HG03432 (cell line): ENCODE data around the gene SEC61B.

ENCODE experiments used
- ATAC-seq: cut with Tn5 transposase; IDR thresholded peaks from one replicate; pipeline ENCODE4 v1.9.1; 2021; ENCODE audit warnings: mild to moderate bottlenecking, moderate library complexity; ENCODE audit not compliant: unreplicated experiment

The SEC61B gene

DNA sequence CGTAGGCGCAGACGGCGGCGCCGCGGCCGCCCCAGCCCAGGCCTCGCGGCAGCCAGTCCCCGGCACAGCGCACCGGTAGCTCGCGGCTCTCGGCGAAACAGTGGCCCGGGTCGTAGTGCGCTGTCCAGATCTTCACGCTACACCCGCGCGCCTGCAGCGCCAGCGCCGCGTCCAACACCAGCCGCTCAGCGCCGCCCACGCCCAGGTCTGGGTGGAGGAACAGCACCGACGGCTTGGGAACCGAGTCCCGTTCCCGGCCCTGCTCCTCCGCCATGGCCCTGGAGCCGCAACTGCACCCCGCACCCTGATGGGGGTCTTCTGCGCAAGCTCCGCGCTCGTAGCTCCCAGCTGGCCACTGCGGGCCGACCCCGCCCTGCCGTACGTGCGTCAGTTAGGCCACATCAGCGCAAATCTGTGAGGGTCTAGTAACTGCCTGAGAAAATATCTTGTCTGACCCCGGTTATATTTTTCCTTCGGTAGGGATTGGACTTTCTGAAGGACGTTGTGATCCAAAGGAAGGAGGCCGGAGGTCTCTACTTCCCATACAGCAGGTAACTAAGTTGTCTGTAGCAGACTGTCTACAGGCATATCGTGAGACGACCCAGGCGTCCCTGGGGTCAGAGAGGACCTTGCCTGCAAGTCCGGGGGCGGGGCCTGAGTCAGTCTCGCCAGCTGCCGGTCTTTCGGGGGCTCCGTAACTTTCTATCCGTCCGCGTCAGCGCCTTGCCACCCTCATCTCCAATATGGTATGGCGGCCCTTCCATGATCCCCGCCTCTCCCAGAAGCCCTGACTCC lies at the start of gene SEC61B, which contains the start of gene ALG2:
TSS of gene SEC61B (plus strand) at position 662 of the 795 bp plus-strand sequence. CDS start at position 744, 82 bp downstream.
TSS of gene ALG2 (minus strand) at position 322 of the 795 bp plus-strand sequence. CDS start at position 274, 48 bp downstream.
- ATAC-seq, result peak; percentile 97

GRCh38 chr9:99173570-99174504 lies 48.2 kb upstream of the SEC61B start:
- ATAC-seq, result peak; percentile 80

DNA sequence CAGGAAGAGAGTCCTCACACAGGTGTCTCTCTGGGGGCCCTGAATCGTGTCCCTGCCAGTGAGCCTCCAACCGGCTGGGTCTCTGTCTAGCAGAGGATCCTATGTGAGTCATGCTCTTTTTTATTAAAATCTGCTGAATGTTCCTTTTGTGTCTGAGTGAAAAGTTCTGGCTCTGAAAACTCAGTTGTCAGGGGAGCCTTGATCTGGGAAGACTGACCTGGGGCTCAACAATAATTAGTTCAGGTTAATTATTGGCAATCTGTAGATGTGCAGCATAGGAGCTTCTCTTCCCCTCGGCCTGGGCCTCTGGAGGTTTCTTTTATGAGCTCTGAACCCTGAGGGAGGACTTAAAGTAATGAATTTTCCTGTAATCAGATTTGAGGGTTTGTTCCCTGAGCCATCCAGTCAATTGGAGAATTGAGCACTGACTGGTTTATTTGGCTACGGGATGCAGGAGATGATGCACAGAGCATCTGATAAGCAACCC lies 45.5 kb upstream of the SEC61B start:
- no peak for ATAC-seq

- ATAC-seq, result no peak
Measured at GRCh38 chr9:99177576-99178366, 44.3 kb upstream of the SEC61B start.

DNA sequence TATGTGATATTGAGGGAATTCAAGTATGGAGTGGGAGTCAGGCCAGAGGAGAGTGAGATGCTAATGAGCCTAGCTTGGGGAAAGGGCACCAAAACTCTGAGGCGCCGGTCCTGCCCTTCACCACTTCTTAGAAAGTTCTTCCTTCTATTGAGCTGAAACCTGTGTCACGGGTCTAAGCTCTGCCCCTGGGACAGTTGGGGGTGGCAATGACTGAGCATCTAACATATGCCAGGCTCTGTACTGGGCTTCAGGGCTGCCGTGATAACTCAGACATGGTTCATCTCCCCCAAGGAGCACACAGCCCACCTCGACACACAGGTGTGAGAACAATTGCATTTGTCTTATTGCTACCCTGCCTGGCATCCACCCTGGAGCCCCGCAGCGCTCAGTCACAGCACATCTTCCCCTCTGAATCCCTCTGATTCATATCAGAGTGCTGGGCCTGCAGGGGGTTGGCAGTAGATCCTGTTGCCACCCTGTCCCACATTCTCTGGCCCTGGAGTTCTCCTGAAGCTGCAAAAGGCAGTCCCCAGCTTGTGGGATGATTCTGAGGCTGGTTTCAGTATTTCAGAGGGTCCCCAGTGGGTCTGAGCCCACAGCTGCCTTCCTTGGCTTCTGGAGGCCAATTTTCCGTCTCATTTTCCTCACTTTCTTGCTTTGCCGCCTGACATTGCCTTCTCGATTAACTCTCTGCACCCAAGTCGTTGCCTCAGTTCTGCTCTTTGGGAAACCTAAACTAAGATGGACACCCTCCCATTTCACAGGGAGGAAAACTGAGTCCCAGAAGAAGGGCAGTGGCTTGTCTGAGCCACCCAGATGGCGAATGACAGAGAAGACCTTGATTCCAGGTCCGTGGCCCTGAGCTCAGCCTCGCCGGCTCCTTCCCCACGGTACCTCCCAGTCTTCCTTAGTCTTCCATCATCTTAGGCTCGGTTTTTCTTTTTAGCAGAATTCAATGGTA lies 42.9 kb upstream of the SEC61B start:
- ATAC-seq, result no peak

DNA sequence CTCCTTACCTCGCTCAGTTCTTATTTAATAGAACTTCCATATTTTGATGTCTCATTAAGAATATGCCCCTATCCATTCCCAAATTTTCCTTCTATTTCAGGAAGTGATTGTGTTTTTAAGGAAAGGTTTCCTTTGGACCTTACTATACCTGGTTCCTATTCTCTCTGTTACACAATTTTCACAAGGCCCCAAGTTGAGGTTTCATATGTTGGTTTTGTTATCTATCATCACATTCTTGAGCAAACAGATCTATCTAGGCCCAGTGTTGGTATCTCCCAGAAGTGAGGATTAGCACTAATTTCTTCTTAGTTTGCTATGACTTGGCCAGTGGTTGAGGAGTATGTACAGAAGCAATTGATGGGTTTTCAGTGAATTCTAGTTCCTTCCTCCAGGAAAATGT lies 41.9 kb upstream of the SEC61B start:
- peak; percentile 43 for ATAC-seq

- no peak for ATAC-seq
Measured at GRCh38 chr9:99180662-99181061, 41.4 kb upstream of the SEC61B start.

DNA sequence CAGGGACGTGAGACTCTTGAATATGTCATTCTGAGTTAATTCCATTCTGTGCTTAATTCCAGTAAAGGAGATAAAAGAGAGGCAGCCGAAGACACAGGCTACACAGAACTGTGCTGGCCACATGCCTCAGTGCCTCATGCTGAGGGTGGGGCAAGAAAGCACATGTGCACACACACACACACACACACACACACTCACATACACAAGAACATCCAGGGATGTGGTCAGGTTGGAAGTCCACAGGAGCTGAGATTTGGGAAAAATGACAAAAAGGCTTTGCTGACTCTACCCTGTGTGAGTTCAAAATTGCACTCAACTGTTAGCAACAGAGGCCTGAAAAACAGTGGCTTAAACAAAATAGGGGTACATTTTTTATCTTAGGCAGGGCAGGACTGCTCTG lies 40.9 kb upstream of the SEC61B start:
- no peak for ATAC-seq

- peak; percentile 57 for ATAC-seq
Measured at GRCh38 chr9:99181621-99182020, 40.5 kb upstream of the SEC61B start.

DNA sequence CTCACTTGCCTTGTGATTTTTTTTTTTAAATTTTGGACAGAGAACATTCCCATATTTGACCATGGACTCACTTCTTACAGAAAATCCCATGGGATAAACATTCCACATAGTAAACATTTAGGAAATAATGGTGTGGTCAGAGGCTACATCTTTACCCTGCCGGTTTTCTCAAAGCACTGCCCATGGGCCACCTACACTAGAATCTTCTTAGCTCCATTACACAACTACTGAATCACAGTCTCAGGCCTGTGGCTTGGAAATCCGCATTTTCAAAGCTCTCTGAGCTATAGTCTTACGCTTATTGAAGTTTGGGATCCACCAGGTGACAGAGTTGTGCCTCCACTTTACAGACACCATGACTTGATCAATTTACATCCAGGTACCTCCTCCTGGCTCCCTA lies 39.7 kb upstream of the SEC61B start:
- ATAC-seq, result no peak

DNA sequence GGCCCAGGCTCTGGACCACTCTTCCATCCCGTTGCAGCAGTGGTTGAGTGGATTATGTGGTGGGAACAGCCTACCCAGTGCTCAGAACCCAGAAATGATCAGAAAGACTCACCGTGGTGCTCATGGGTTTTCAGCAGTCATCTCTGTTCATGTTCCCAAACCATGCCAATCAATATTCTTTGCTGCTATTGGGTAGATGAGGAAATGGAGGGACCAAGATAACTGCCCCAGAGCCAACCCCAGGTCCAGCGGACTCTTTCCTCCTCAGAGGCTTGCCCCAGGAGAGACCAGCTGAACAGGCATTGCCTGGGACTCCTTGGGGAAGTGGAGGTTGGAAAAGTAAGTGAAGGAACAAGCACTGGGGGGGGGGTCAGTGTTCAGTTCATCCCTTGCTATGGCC lies 38.5 kb upstream of the SEC61B start:
- no peak for ATAC-seq

- ATAC-seq, result peak; percentile 2
Measured at GRCh38 chr9:99184110-99184474, 38.0 kb upstream of the SEC61B start.

DNA sequence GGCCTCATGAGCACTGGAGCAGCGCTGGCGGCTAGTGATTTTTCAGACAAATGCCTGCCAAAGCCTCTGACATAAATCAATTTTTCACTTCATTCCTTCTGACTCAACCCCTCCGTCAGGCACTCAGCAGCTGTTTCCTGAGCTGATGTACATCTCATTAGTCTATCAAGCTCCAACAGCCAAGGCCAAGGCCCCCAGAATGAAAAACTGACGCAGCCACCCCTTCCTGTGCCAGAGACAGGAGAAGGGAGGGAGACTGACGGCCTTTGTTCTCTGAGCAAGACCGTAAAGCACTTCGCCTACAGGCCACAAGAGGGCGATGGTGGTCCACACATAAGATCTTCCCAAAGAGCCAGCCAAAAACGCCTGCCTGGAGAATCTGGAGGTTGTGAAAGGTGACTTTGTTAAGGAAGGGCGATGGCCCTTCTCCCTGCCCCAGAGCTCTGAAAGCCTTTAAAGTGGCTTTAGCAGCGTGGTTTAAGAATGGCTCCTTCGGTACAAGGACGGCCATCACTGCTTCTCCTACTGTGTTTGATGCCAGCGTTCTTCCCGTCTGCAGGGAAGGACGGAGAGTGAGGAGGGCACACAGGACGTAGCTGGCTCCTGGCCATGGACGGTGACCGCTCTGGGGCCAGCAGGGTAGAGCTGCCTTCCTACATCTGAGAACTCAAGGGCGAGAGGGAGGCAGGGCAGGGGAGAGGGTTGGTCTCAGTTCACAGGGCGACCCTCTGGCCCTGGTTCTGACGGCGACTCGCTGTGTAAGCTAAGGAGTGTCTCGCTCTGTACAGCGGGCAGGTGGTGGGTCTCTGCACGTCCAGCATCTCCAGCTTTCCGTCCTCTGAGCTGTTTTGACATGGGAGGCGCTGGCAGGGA lies 37.4 kb upstream of the SEC61B start:
- peak; percentile 56 for ATAC-seq

DNA sequence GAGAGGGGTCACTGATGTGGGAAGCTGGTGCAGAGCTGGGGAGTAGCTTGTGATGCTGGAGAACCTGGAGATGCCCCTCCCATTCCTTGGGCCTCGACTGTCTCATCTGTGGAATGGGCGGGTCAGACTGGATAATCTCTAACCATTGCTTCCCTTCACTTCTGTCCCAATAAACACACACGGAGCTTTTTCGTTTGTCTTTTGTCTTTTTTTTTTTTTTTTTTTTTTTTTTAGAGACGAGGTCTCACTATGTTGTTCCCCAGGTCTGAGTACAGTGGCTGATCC lies 36.8 kb upstream of the SEC61B start:
- ATAC-seq, result no peak

DNA sequence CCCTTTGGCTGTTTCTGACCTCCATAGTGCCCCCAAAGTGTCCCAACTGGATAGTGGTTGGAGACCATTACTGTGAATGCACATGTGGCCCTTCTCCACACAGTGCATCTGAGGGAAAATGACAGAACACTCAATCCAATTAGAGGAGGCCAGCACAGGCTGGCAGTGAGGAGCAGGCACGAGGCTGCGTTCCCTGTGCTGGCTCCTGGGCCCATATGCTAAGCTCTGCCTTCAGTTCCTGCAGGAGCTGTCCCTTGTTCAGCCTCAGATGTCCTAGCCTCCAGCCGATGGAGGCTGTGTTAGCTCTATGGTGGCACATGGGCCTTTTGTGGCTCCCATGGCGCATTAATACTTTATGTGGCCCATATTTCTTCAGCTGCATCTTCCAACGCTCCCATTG lies 36.1 kb upstream of the SEC61B start:
- no peak for ATAC-seq

- no peak for ATAC-seq
Measured at GRCh38 chr9:99187311-99187710, 34.8 kb upstream of the SEC61B start.

DNA sequence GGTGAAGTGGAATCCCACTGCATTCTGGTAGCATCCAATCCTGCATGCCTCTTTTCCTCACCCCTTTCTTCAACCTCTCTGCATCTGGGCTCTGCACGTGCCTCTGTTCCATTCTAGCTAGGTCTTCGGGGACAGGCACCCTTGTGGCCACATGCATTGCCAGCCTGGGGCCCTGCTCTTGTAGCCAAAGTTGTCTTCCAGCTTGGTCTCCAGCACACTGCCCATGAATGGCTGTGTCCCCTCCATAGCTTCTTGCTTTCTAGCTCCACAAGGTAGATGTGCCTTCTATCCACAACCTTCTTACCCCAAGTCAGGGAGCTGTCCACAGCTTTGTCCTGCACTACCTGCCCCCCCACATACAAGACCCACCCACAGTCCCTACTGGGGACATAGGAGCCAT lies 32.9 kb upstream of the SEC61B start:
- no peak for ATAC-seq

DNA sequence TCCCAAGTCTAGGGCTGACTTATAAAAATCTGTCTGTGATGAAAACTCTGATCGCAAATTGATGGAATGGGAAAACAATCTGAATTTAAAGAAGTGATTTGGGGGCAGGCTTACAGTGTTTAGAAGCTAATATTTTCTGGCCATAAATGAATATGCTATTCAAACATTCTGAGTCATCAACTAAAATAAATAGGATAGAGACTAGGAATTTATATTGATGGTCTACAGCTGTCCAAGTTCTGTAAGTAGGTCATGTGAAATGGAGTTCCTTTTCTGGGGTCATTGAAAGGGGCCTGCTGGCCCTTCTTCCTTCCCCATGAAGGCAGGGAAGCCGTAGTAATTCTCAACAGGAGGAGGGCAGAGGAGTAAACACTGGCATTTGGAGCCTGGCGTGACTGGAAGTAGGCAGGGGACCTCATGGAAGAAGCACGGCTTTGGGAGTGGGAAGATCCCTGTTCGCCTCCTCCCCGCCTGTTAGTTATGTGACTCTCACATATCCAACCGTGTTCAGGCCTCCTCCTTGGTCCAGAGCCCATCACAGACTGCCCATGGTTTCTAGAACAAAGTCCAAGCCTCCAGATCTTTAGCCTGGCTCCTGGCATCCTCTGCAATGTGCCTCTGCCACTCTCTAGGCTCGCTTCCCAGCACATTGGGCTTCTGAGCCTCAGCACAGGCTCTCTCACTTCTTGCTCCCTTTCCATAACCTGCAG lies 32.0 kb upstream of the SEC61B start:
- ATAC-seq, result no peak
